ENCODE measurements around the gene ZNF629.

Gene ZNF629

DNA sequence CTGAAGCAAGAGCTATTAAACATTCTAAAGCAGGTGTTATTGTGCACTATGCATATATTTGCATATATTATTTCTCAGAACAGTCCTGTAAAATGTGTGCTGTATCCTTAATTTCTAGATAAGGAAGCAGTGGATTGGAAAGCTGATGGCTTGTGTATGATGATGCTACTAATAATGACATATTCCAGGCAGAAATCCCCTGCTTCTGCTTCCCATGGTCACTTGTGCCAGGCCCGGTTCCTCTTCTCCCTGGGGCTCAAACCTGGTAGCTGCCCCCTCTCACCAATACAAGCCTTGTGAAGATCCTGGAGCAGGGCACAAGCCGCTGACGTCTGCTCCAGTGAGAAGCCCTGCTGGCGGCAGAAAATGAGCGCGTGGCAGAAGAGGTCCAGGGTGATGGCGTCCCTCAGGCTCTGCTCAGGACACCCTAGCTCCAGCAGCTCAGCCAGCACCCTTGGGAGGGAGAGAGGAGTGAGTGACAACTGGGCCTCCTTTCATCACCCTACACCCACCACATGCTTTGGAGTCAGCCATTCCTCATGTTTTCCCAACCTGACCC lies 26.9 kb downstream of the ZNF629 start:
- no peak for ATAC-seq
- TF ChIP-seq CSDC2 (CRISPR knock-in tag; IDR thresholded peaks at IDR 0.05): no peak
- no peak for TF ChIP-seq SNAI2 (CRISPR knock-in tag; IDR thresholded peaks at IDR 0.05)
- no peak for TF ChIP-seq ESRRG (CRISPR knock-in tag; IDR thresholded peaks at IDR 0.05)
- no peak for TF ChIP-seq PATZ1 (CRISPR knock-in tag; IDR thresholded peaks at IDR 0.05; ENCODE audit: borderline replicate concordance)
- no peak for TF ChIP-seq TCF4 (CRISPR knock-in tag; IDR thresholded peaks at IDR 0.05; ENCODE audit: borderline replicate concordance)
- TF ChIP-seq PPARA (CRISPR knock-in tag; IDR thresholded peaks at IDR 0.05; ENCODE audit: borderline replicate concordance): no peak
- TF ChIP-seq TOX (CRISPR knock-in tag; IDR thresholded peaks at IDR 0.05; ENCODE audit: borderline replicate concordance): no peak
- TF ChIP-seq RARB (CRISPR knock-in tag; IDR thresholded peaks at IDR 0.05): no peak
- TF ChIP-seq ZNF565 (CRISPR knock-in tag; conservative IDR thresholded peaks at IDR 0.05; ENCODE audit: low read depth): no peak
- no peak for TF ChIP-seq ARNTL (CRISPR knock-in tag; IDR thresholded peaks at IDR 0.05; ENCODE audit: borderline replicate concordance, low read depth)
- TF ChIP-seq TSHZ2 (CRISPR knock-in tag; IDR thresholded peaks at IDR 0.05): no peak
- TF ChIP-seq ZFP3 (CRISPR knock-in tag; IDR thresholded peaks at IDR 0.05): no peak
- TF ChIP-seq ZC3H10 (CRISPR knock-in tag; IDR thresholded peaks at IDR 0.05): no peak
- TF ChIP-seq, protein P1, sequence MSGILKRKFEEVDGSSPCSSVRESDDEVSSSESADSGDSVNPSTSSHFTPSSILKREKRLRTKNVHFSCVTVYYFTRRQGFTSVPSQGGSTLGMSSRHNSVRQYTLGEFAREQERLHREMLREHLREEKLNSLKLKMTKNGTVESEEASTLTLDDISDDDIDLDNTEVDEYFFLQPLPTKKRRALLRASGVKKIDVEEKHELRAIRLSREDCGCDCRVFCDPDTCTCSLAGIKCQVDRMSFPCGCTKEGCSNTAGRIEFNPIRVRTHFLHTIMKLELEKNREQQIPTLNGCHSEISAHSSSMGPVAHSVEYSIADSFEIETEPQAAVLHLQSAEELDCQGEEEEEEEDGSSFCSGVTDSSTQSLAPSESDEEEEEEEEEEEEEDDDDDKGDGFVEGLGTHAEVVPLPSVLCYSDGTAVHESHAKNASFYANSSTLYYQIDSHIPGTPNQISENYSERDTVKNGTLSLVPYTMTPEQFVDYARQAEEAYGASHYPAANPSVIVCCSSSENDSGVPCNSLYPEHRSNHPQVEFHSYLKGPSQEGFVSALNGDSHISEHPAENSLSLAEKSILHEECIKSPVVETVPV (CRISPR knock-in tag; IDR thresholded peaks at IDR 0.05): no peak
- no peak for TF ChIP-seq ZNF8 (CRISPR knock-in tag; IDR thresholded peaks at IDR 0.05)
- no peak for TF ChIP-seq CREB5 (CRISPR knock-in tag; IDR thresholded peaks at IDR 0.05; ENCODE audit: low read depth)
- TF ChIP-seq OSR1 (CRISPR knock-in tag; IDR thresholded peaks at IDR 0.05): no peak
- no peak for TF ChIP-seq ZFP30 (CRISPR knock-in tag; IDR thresholded peaks at IDR 0.05)
- no peak for TF ChIP-seq BACH2 (CRISPR knock-in tag; IDR thresholded peaks at IDR 0.05; ENCODE audit: borderline replicate concordance)

GRCh38 chr16:30758988-30759491 lies 28.0 kb downstream of the ZNF629 start:
- no peak for ATAC-seq
- no peak for TF ChIP-seq ZFP30 (CRISPR knock-in tag; IDR thresholded peaks at IDR 0.05)
- TF ChIP-seq, protein P2, sequence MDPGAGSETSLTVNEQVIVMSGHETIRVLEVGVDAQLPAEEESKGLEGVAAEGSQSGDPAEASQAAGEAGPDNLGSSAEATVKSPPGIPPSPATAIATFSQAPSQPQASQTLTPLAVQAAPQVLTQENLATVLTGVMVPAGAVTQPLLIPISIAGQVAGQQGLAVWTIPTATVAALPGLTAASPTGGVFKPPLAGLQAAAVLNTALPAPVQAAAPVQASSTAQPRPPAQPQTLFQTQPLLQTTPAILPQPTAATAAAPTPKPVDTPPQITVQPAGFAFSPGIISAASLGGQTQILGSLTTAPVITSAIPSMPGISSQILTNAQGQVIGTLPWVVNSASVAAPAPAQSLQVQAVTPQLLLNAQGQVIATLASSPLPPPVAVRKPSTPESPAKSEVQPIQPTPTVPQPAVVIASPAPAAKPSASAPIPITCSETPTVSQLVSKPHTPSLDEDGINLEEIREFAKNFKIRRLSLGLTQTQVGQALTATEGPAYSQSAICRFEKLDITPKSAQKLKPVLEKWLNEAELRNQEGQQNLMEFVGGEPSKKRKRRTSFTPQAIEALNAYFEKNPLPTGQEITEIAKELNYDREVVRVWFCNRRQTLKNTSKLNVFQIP (CRISPR knock-in tag; IDR thresholded peaks at IDR 0.05; ENCODE audit: borderline replicate concordance, low read depth): no peak
- TF ChIP-seq BACH2 (CRISPR knock-in tag; IDR thresholded peaks at IDR 0.05; ENCODE audit: borderline replicate concordance): no peak
- no peak for TF ChIP-seq RARB (CRISPR knock-in tag; IDR thresholded peaks at IDR 0.05)
- TF ChIP-seq CSDC2 (CRISPR knock-in tag; IDR thresholded peaks at IDR 0.05): no peak
- TF ChIP-seq TOX (CRISPR knock-in tag; IDR thresholded peaks at IDR 0.05; ENCODE audit: borderline replicate concordance): no peak
- no peak for TF ChIP-seq PPARA (CRISPR knock-in tag; IDR thresholded peaks at IDR 0.05; ENCODE audit: borderline replicate concordance)
- TF ChIP-seq ZNF8 (CRISPR knock-in tag; IDR thresholded peaks at IDR 0.05): no peak
- no peak for TF ChIP-seq ARNTL (CRISPR knock-in tag; IDR thresholded peaks at IDR 0.05; ENCODE audit: borderline replicate concordance, low read depth)
- no peak for TF ChIP-seq PATZ1 (CRISPR knock-in tag; IDR thresholded peaks at IDR 0.05; ENCODE audit: borderline replicate concordance)
- TF ChIP-seq TSHZ2 (CRISPR knock-in tag; IDR thresholded peaks at IDR 0.05): no peak
- TF ChIP-seq ESRRG (CRISPR knock-in tag; IDR thresholded peaks at IDR 0.05): no peak
- TF ChIP-seq SNAI2 (CRISPR knock-in tag; IDR thresholded peaks at IDR 0.05): no peak
- TF ChIP-seq OSR1 (CRISPR knock-in tag; IDR thresholded peaks at IDR 0.05): no peak
